ENCODE data around the gene DPP10.

DPP10 gene

GRCh38 chr2:115782286-115782685, 1339.8 kb downstream of the DPP10 start:
- DNase-seq = no peak

- DNase-seq = no peak
These were observed 1353.6 kb downstream of the DPP10 start for GRCh38 chr2:115796078-115796477.

- no peak for DNase-seq
These were observed 1364.8 kb downstream of the DPP10 start for GRCh38 chr2:115807276-115807675.

DNA sequence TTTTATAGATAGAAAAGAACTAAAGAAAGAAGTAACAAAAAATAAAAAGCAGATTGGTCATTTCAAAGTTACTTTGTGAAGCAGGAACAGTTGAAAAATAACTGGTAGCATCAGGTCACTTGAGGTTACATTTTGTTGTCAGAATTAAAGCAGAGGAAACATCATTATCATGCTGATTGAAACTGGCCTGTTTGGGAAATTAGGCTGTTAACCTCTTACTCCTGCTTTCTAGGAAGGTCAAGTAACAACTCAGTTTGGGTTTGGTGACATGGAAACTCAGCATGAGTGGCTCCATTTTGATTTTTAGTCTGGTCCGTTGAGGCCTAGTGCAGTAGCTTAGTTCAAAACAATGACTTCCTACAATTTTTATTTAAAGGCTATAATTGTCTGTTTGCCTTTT, 1383.5 kb downstream of the DPP10 start:
- DNase-seq = no peak

- DNase-seq = no peak
These were observed 1390.8 kb downstream of the DPP10 start for GRCh38 chr2:115833196-115833595.

- DNase-seq = no peak
These were observed 1396.1 kb downstream of the DPP10 start for GRCh38 chr2:115838539-115838938.

GRCh38 chr2:115842306-115842705, 1399.9 kb downstream of the DPP10 start:
- no peak for DNase-seq

DNA sequence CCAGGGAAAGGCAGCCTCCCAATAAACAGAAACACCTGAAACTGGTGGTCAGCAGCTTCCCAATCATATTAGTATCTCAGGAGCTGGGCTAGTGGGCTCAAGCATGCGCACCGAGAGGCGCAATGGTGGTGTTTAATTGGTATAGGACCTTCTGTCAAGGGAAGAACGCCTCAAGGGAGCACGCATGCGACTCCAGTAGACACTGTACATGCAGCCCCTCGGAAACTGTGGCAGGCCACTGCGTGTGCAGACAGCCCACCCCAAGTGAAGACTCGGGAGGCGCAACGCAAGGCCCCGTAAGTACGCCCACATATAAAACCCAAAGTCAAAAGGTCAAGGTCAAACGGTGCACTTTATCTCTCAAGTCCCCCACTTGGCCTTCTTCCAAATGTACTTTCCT, 1405.8 kb downstream of the DPP10 start:
- no peak for DNase-seq

GRCh38 chr2:115867024-115867423, 1424.6 kb downstream of the DPP10 start:
- no peak for DNase-seq

DNA sequence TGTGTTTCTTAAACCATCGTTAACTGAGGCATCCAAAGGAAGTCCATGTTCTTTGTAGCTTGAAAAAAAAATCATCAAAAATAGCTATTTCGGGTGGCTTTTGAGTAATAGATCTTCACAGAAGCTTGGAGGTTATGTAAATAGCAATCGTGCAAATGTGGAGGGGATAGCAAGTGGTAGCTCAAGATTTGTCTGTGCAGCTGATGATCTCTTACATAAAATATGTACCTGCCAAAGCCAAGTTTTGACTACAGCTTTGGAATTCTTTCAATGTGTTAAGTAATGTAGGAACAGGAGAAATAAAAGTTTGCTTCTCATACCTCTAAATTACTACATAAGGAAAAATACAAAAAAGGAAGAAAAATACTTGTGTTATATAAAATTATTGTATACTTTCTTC, 1432.0 kb downstream of the DPP10 start:
- DNase-seq = no peak

DNA sequence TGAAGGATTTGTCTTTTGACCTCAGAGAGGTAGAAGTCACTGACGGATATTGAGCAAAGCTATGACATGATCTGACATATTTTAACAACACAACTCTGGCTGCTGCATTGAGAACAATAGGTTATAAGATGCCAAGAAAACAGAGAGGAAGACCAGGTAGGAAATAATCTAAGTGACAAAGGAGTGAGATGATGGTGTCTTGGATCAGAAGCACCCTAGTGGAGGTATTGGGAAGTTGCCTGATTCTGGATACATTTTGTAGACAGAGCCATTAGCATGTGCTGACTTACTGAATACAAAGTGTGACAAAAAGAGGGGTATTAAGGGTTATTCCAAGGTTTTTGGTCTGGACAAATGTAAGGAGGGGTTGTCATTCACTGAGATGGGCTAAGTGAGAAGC, 1438.1 kb downstream of the DPP10 start:
- no peak for DNase-seq

DNA sequence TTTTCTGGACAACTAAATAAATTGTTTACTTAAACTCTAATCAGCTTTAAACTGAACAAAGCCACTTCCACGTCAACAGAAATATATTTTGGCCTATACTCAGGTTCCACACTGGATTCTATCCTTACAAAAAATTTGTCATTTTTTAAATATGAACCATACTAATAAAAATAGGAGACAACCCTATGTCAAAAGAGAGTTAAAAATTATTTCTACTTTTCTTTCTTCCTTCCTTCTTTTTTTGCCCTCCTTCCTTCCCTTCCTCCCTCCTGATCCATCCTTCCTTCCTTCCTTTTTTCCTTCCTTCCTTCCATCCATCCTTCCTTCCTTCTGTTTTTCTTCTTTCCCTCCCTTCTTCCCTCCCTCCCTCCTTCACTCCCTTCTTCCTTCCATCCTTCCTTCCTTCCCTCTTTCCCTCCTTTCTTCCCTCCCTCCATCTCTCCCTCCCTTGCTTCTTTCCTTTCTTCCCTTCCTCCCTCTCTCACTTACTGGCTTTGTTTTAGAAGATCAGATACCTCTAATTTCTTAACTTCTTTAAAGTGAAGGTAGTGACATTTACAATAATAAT, 1444.9 kb downstream of the DPP10 start:
- no peak for DNase-seq
